OCI-LY7 (cell line): Measurements from ENCODE around the gene TJP3.

Source experiments
- CTCF ChIP-seq: fragments of 200-600 bp; sonication (generic); conservative IDR thresholded peaks from 2 replicates; pipeline ENCODE4 v1.5.1; 2014; ENCODE audit warnings: mild to moderate bottlenecking, antibody characterized with exemption, low read length, moderate library complexity, mixed read lengths
- EZH2phosphoT487 ChIP-seq: fragments of 200-600 bp; sonication (generic); IDR thresholded peaks from 2 replicates; pipeline ENCODE4 v1.6.1; 2018; ENCODE audit warnings: low read depth, borderline replicate concordance, mild to moderate bottlenecking, mixed run types, antibody characterized with exemption, low read length, moderate library complexity, mixed read lengths

- no peak for TF ChIP-seq CTCF
- TF ChIP-seq EZH2phosphoT487, result no peak
Observed at GRCh38 chr19:3740431-3740830, 32.2 kb downstream of the TJP3 start.
